GM10266 (cell line): ENCODE results near the gene TMEM8B.

Source experiments
- DNase-seq: peaks from one replicate; pipeline ENCODE4 v3.0.0; 2012; ENCODE audit errors: extremely low spot score
- TF ChIP-seq, protein P1 (sequence below): IDR thresholded peaks from 2 replicates; pipeline ENCODE4 v1.5.1; 2012; ENCODE audit warnings: mild to moderate bottlenecking, low read depth; ENCODE audit not compliant: control insufficient read depth, insufficient read depth; ENCODE audit errors: missing control alignments

The TMEM8B gene

DNA sequence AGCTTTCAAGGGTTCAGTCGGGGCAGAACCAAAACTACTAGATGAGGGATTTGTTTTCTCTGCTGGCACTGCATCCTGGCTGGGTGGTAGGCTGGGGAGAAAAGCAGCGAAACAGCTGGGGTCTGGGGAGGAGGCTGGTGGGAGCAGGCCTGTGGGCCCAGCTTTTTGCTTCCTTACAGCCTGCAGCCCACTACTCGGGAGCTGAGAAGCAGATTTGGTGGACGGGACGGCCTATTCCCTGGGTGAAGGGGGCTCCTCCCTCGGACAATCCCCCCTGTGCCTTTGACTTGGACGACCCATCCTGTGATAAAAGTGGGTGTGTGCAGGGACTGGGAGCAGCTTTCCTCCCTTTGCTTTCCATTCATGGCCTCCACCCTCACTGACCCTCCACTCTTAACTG, 28.5 kb upstream of the TMEM8B start:
- no peak for DNase-seq
- TF ChIP-seq, protein P1, sequence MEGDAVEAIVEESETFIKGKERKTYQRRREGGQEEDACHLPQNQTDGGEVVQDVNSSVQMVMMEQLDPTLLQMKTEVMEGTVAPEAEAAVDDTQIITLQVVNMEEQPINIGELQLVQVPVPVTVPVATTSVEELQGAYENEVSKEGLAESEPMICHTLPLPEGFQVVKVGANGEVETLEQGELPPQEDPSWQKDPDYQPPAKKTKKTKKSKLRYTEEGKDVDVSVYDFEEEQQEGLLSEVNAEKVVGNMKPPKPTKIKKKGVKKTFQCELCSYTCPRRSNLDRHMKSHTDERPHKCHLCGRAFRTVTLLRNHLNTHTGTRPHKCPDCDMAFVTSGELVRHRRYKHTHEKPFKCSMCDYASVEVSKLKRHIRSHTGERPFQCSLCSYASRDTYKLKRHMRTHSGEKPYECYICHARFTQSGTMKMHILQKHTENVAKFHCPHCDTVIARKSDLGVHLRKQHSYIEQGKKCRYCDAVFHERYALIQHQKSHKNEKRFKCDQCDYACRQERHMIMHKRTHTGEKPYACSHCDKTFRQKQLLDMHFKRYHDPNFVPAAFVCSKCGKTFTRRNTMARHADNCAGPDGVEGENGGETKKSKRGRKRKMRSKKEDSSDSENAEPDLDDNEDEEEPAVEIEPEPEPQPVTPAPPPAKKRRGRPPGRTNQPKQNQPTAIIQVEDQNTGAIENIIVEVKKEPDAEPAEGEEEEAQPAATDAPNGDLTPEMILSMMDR = no peak

DNA sequence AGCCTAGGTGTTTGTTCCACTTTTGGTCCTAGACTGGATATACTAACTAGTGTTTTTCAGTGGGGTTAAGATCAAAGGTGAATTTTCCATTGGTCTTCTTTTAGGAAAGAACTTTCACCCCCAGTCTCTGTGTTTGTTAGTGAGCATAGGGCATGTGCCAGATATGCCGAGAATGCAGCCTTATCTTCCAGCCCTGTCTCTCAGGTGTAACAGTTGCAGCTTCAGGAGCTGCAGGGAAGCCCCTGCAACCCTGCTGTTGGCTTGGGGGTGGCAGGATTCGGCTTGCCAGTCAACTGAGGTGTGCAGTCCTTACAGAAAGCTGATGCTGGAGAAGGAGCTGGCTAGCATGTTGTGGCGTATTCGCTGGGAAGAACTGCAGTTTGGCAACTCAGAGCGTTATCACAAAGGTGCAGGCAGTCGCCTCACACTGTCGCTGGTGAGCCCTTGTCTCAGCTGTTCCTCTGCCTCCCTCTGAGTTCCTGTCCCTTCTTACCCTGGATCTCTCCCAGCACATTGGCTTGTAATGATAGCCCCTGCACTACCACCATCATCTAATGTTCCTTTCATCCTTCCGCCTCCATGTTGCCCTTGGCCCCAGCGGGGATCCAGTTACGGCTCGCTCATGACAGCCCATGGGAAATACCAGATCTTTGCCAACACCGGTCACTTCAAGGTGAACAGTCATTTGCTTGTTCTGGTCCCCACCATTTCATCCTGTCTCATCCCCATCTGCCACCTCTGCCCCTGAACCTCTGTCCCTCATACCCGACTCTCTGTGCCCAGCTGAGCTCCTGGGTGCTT, 27.5 kb upstream of the TMEM8B start:
- TF ChIP-seq, protein P1 = no peak
- no peak for DNase-seq

DNA sequence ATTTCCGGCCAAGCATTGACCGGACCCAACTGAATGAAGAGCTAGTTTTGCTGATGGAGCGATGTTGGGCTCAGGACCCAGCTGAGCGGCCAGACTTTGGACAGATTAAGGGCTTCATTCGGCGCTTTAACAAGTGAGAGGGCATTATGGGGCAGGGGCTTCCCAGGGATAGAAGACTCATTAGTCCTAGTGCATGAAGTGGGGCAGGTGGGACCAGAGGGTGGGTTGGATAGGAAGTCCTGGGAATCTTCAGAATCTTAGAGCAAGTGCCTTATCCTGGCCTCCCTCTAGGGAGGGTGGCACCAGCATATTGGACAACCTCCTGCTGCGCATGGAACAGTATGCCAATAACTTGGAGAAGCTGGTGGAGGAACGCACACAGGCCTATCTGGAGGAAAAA, 22.9 kb upstream of the TMEM8B start:
- TF ChIP-seq, protein P1 = no peak

DNA sequence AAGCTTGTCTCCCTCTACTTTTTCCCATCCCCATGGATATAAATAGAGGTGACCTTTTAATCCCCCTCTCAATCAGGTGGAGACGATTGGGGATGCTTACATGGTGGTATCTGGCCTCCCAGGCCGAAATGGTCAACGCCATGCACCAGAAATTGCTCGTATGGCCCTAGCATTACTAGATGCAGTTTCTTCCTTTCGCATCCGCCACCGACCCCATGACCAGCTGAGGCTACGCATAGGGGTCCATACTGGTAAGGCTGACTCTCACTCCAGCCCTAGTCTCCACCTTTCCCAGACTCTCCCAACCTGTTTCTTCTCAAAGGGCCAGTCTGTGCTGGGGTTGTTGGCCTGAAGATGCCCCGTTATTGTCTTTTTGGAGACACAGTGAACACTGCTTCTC, 20.6 kb upstream of the TMEM8B start:
- TF ChIP-seq, protein P1 = no peak
- no peak for DNase-seq

More for the DNA sequence above, 22.9 kb upstream of the TMEM8B start:
- DNase-seq = no peak

DNA sequence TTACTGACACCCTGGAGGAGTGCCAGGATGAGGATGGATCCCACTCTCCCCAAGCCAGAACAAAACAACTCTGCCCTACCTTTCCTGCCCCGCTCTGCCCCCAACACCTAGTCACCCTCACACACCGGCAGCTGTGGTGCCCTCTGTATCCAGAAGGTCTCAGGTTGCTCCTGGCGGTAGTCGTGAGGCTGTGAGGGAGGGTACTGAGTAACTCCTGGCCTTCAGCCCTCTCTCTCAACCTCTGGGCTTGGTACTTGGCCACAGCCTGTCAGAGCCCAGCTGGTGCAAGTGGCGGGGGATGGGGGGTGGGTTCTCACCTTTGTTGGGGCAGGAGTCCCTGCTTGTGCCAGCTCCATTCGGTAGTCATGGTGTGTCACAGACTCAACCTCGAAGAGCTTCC, 18.9 kb upstream of the TMEM8B start:
- TF ChIP-seq, protein P1 = no peak
- DNase-seq = no peak

DNA sequence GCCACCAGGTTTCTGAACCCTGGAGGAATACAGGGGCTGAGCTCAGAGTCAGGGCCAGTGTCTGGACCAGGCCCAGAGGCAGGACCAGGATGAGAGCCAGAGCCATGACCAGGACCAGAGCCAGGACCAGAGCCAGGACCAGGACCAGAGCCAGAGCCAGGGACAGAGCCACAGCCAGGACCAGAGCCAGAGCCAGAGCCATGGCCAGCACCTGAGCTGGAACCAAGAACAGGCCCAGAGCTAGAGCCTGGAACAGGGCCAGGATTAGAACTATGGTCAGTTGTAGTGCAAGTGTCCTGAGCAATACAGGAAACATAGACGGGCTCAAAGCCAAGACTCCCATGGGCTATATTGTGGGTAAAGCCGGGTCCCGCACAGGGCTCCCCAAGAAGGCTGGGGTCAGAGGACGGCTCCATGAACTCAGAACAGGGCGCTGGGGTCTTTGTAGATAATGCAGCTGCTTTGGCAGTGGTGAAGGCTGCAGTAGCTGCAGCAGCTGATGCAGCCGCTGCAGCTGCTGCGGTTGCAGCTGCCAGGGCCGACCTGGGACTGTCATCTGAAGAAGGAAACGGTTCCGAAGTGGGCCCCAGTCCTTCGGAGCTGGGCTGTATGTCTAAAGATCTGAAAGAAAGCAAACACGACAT, 17.5 kb upstream of the TMEM8B start:
- no peak for DNase-seq
- TF ChIP-seq, protein P1 = no peak

DNA sequence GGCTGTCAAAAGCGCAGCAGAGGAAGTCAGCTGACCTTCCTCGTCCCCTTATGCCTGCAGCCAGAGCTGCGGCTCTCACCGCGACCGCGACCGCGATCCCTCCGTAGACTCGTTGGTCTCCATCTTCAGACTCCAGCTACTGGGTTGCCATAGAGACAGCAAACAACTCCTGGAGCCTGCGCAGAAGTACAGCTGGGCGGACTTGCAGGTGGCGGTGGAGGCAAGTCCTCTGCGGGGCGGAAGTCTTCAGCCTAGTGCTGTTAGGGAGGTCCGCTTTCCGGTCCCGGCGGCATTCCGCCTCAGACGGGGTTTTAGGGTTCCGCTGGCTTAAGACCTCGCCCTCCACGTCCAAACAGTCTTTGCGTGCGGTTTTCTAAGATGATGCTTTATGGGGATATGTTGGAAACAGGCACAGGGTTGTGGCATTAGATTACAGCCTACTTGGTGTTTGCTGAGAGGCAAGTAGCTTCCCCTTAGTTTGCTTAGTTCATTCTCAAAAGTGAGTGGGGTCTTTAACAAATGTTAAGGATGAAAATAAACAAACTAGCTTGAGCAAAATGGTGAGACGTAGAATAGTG, 16.9 kb upstream of the TMEM8B start, which contains the start of gene SPAG8:
Gene SPAG8 (minus strand): TSS at position 238 of the 578 bp plus-strand sequence. CDS start 115 bp downstream, at position 123.
- TF ChIP-seq, protein P1 = no peak
- peak; percentile 94 for DNase-seq
